Measurements from ENCODE around the gene ZFAND2A. TPM values are rescaled to one million over a fixed set of nuclear protein-coding genes. Genes with fewer than 3 reads are reported as not detected.
"Not testable (repeated sequence)": the region's sequence is repeated elsewhere in the genome, so short reads cannot be mapped to it uniquely, and the experiment has no call there.

The ZFAND2A gene
- polyA plus RNA-seq (2013, experiment 1 of 2; ENCODE audit: insufficient read length): 22.0 TPM
- 24.1 TPM for polyA plus RNA-seq (2013, experiment 2 of 2; ENCODE audit: insufficient read length)

- DNase-seq: peak; percentile 98
Observed at GRCh38 chr7:1159891-1160669, at the start of gene ZFAND2A. Gene ZFAND2A (minus strand): TSS chr7:1160196. CDS start chr7:1158212, 1,984 bp downstream.

- DNase-seq: no peak
Observed at GRCh38 chr7:1209097-1209496, 49.1 kb upstream of the ZFAND2A start.

GRCh38 chr7:1205742-1206141 is 45.7 kb upstream of the ZFAND2A start:
- not testable (repeated sequence) for DNase-seq

GRCh38 chr7:1204460-1205140 is 44.6 kb upstream of the ZFAND2A start:
- no peak for DNase-seq

- not testable (repeated sequence) for DNase-seq
Observed at GRCh38 chr7:1202914-1203313, 42.9 kb upstream of the ZFAND2A start.

DNA sequence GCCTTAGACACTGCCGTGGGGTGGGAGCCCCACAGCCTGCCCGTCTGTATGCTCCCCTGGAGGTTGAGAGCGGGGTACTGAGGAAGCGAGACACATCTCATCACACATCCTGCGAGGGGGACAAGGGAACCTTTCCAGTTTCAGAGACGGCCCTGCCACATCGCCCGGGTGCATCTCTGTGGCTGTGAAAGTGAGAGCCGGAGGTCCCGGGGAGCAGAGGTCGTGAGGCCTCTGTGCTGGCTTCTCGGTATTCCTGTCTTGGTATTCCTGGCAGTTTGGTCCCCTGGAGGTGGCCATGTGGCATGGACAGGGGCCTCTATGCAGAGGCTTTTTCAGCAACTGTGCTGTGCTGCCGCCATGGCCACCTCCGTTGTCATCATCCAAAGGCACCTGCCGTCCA is 41.9 kb upstream of the ZFAND2A start:
- no peak for DNase-seq

DNA sequence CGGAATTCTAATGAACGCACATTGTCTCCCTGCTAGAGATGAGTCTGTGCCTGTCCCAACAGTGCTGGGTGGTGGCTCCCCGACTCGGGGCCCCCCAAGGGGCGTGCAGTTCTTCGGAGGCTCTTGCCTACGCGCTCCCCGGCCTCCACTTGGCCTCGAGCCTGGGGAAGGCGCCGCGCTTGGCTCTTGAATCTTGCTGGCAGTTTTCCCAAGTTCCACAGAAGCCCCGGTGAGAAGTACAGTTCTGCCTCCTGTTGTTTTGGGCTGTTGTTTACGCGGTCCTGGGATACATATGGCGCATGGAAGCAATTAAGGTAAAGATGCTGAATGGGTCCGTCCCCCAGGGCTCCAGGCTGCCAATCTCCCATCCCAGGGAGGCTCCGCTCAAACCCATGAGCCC is 40.0 kb upstream of the ZFAND2A start:
- peak; percentile 20 for DNase-seq

DNA sequence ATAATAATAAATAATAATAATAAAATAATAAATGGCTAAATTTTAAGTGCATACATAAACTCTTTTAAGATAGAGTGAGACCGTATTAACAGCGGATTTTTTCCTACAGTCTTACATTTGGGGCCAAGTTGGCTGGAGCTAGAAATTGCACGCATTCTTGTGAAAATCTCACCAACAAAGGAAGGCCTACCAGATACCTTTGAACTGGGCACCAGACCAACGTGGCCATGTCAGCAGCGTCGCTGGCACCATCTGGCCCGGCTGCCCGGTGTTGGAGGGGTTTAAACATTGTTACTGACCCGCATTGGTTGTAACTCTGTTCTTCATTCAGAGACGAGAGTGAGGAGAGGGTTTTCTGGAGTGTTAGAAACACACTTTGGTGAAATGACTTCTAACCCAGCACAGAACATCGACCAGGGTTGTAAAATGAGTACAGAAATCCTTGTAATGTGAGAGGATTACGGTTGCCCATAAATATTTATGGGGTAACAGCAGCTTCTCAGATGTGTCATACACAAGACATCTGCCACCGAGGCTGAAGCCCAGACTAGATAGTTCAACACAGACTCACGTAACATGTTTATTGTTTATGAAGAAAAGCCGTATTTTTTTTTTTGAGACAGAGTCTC is 38.1 kb upstream of the ZFAND2A start:
- peak; percentile 52 for DNase-seq

- no peak for DNase-seq
Observed at GRCh38 chr7:1196950-1197349, 37.0 kb upstream of the ZFAND2A start.

DNA sequence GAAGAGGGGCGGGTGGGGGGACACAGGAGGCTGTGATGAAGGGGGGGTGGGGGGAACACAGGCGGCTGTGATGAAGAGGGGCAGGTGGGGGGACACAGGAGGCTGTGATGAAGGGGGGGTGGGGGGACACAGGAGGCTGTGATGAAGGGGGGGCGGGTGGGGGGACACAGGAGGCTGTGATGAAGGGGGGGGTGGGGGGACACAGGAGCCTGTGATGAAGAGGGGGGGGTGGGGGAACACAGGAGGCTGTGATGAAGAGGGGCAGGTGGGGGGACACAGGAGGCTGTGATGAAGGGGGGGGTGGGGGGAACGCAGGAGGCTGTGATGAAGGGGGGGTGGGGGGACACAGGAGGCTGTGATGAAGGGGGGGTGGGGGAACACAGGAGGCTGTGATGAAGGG is 36.4 kb upstream of the ZFAND2A start:
- not testable (repeated sequence) for DNase-seq

- peak; percentile 28 for DNase-seq
Observed at GRCh38 chr7:1193593-1194424, 33.8 kb upstream of the ZFAND2A start.

- DNase-seq: no peak
Observed at GRCh38 chr7:1192171-1192676, 32.2 kb upstream of the ZFAND2A start.

- DNase-seq: no peak
Observed at GRCh38 chr7:1189986-1190772, 30.2 kb upstream of the ZFAND2A start.

GRCh38 chr7:1188720-1189294 is 28.8 kb upstream of the ZFAND2A start:
- DNase-seq: no peak

- no peak for DNase-seq
Observed at GRCh38 chr7:1187127-1187526, 27.1 kb upstream of the ZFAND2A start.

DNA sequence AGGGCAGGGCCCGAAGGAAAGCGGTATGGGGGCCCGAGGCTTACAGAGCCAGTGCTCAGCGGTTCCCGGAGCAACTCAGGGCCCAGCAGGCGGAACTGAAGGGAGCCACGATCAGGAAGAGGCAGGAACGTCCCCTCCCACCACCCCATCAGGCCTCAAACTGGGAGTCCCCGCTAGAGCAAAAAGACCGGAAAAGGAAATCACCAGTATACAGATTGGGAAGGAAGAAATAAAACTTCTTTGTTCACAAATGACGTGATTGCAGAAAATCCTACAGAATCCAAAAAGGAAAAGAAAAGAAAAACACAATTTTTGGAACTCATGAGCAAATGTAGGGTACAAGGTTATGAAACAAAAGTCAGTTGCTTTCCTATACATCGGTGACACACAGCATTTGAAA is 21.6 kb upstream of the ZFAND2A start:
- no peak for DNase-seq

GRCh38 chr7:1181031-1181430 is 21.0 kb upstream of the ZFAND2A start:
- no peak for DNase-seq

DNA sequence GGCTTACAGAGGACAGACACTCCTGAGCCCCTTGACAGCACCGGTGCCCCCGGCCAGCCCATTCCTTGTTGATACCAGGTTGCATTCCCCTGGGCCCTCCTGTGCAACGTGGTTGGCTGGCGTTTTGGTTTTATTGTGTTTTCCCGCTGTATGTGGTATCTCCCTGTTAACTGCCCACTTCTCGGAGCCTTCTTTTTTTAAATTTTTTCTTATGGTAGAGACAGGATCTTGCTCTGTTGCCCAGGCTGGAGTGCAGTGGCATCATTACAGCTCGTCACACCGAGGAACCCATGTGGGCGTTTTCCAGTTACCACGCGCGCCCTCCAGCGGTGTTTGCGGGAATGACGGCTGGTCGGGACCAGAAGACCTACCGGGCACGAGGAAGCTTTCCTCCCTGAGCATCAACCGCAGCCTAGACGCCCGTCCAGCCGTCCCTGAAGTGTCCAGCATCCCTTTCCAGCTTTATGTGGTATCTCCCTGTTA is 16.9 kb upstream of the ZFAND2A start:
- peak; percentile 53 for DNase-seq

DNA sequence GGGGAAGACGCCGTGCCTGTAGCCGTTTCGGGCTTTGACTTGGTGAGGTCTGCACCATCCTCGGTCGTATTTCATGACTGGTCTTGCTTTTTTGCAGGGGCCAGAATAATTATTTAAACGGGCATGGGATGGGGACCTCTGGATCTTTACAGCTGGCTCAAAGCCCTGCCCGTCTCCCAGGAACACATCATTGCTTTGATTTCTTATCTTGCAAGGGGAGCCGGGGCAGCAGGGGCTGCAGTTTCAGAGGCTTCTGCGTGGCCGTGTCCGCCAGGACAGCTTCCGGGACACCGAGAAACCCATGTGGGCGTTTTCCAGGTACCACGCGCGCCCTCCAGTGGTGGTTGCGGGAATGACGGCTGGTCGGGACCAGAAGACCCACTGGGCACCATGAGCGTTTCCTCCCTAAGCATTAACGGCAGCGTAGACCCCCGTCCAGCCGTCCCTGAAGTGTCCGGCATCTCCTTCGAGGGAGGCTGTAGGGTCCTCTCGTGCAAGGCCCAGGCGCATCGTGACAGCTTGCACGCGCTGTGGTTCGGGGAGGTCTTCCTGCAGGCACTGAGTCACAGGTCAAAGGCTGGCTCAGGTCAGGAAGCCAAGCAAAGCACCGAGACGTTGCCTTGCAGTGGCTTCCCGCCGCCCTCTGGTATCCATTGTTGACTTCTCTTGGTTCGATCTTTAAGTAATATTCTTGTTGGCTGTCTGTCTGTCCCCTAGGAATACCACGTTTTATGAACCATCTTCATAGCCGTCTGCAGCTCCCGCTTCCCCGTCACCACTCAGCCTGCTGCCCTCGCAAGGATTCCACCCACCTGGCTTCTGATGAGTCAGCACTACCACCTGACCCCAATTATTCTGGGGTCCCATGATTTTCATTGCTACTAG is 16.2 kb upstream of the ZFAND2A start:
- peak; percentile 72 for DNase-seq

- DNase-seq: no peak
Observed at GRCh38 chr7:1175597-1175966, 15.6 kb upstream of the ZFAND2A start.

Measured in fibroblast of skin of scalp (primary cell).